H9 (cell line): ENCODE data around the gene RAB31. TPM values are rescaled to one million over a fixed set of nuclear protein-coding genes. Genes with fewer than 3 reads are reported as not detected.

ENCODE experiments used
- DNase-seq: peaks from one replicate; pipeline ENCODE4 v3.0.0-alpha.2; 2017
- H2AFZ ChIP-seq: one replicate; pipeline ENCODE4 v1.6.1; 2013; ENCODE audit warnings: mild to moderate bottlenecking, low read length, control low read depth, moderate library complexity
- H2AK5ac ChIP-seq: 2 replicates; pipeline ENCODE4 v1.6.1; 2013; ENCODE audit warnings: low read length, control low read depth, mixed read lengths; ENCODE audit not compliant: insufficient read length
- H2BK120ac ChIP-seq: one replicate; pipeline ENCODE4 v1.6.1; 2013; ENCODE audit warnings: low read depth, mild to moderate bottlenecking, low read length, control low read depth, inconsistent platforms; ENCODE audit not compliant: poor library complexity, severe bottlenecking
- H2BK12ac ChIP-seq: 2 replicates; pipeline ENCODE4 v1.6.1; 2013; ENCODE audit warnings: low read length, control low read depth, mixed read lengths, low read depth; ENCODE audit not compliant: insufficient read length
- H2BK15ac ChIP-seq: 2 replicates; pipeline ENCODE4 v1.6.1; 2013; ENCODE audit warnings: low read depth, low read length, control low read depth
- H2BK20ac ChIP-seq: one replicate; pipeline ENCODE4 v1.6.1; 2013; ENCODE audit warnings: low read depth, mild to moderate bottlenecking, low read length, control low read depth, inconsistent platforms; ENCODE audit not compliant: poor library complexity, severe bottlenecking
- H2BK5ac ChIP-seq: 2 replicates; pipeline ENCODE4 v1.6.1; 2013; ENCODE audit warnings: low read length, control low read depth, mixed read lengths; ENCODE audit not compliant: insufficient read length
- H3K14ac ChIP-seq: 2 replicates; pipeline ENCODE4 v1.6.1; 2013; ENCODE audit warnings: low read length, control low read depth; ENCODE audit not compliant: insufficient read depth
- H3K18ac ChIP-seq: 2 replicates; pipeline ENCODE4 v1.6.1; 2013; ENCODE audit warnings: low read depth, mild to moderate bottlenecking, mixed read lengths, low read length, control low read depth; ENCODE audit not compliant: insufficient read length
- H3K23ac ChIP-seq: 2 replicates; pipeline ENCODE4 v1.6.1; 2013; ENCODE audit warnings: low read length, control low read depth, mixed read lengths, low read depth; ENCODE audit not compliant: insufficient read length
- H3K23me2 ChIP-seq: 2 replicates; pipeline ENCODE4 v1.6.1; 2013; ENCODE audit warnings: low read depth, mild to moderate bottlenecking, mixed read lengths, low read length, control low read depth; ENCODE audit not compliant: insufficient read length, poor library complexity, severe bottlenecking
- H3K27ac ChIP-seq: 2 replicates; pipeline ENCODE4 v1.5.1; 2013; ENCODE audit warnings: low read length, control low read depth, mixed read lengths, low read depth; ENCODE audit not compliant: insufficient read length
- H3K27me3 ChIP-seq: 2 replicates; pipeline ENCODE4 v1.6.1; 2013; ENCODE audit warnings: low read length, control low read depth, inconsistent platforms; ENCODE audit not compliant: insufficient read depth
- H3K4ac ChIP-seq: 2 replicates; pipeline ENCODE4 v1.6.1; 2013; ENCODE audit warnings: low read depth, mild to moderate bottlenecking, control low read depth, inconsistent platforms, low read length, moderate library complexity
- H3K4me1 ChIP-seq: 2 replicates; pipeline ENCODE4 v1.6.1; 2013; ENCODE audit warnings: low read length, control low read depth, inconsistent platforms; ENCODE audit not compliant: insufficient read depth
- H3K4me2 ChIP-seq: 2 replicates; pipeline ENCODE4 v1.6.1; 2013; ENCODE audit warnings: low read length, control low read depth, mixed read lengths; ENCODE audit not compliant: insufficient read length, insufficient read depth
- H3K56ac ChIP-seq: 2 replicates; pipeline ENCODE4 v1.6.1; 2013; ENCODE audit warnings: low read depth, mild to moderate bottlenecking, mixed read lengths, low read length, control low read depth; ENCODE audit not compliant: insufficient read length
- H3K79me1 ChIP-seq: 2 replicates; pipeline ENCODE4 v1.6.1; 2013; ENCODE audit warnings: low read depth, mild to moderate bottlenecking, moderate library complexity, low read length, control low read depth, inconsistent platforms; ENCODE audit not compliant: insufficient read depth, poor library complexity, severe bottlenecking
- H3K79me2 ChIP-seq: 2 replicates; pipeline ENCODE4 v1.6.1; 2013; ENCODE audit warnings: low read length, control low read depth, inconsistent platforms; ENCODE audit not compliant: insufficient read depth
- H3K9ac ChIP-seq: 2 replicates; pipeline ENCODE4 v1.6.1; 2013; ENCODE audit warnings: low read length, control low read depth, mixed read lengths; ENCODE audit not compliant: insufficient read length; ENCODE audit errors: extremely low read depth
- H3K9me3 ChIP-seq: one replicate; pipeline ENCODE4 v1.6.1; 2013; ENCODE audit warnings: low read depth, low read length, inconsistent platforms; ENCODE audit not compliant: control insufficient read depth
- H3T11ph ChIP-seq: one replicate; pipeline ENCODE4 v1.6.1; 2013; ENCODE audit warnings: mild to moderate bottlenecking, low read length, control low read depth, inconsistent platforms
- H4K20me1 ChIP-seq: one replicate; pipeline ENCODE4 v1.6.1; 2013; ENCODE audit not compliant: control insufficient read depth, insufficient read length, insufficient read depth
- H4K5ac ChIP-seq: 2 replicates; pipeline ENCODE4 v1.6.1; 2013; ENCODE audit warnings: low read depth, mild to moderate bottlenecking, mixed read lengths, low read length, control low read depth; ENCODE audit not compliant: insufficient read length
- H4K8ac ChIP-seq: replicated peaks from 2 replicates; pipeline ENCODE4 v1.6.1; 2013; ENCODE audit warnings: low read length, control low read depth, mixed read lengths, low read depth; ENCODE audit not compliant: insufficient read length
- H4K91ac ChIP-seq: 2 replicates; pipeline ENCODE4 v1.6.1; 2013; ENCODE audit warnings: low read depth, mild to moderate bottlenecking, moderate library complexity, mixed read lengths, low read length, control low read depth; ENCODE audit not compliant: insufficient read length
- H3K27ac Mint-ChIP-seq, 3 experiments: 2 replicates in 2 of 3; 3 replicates in 1 of 3; pipeline ENCODE4 v1.8.0; 2020 to 2021; ENCODE audit warnings: mixed read lengths in 3 of 3, mild to moderate bottlenecking in 1 of 3, moderate library complexity in 1 of 3
- H3K27me3 Mint-ChIP-seq: 2 replicates; pipeline ENCODE4 v1.8.0; 2021; ENCODE audit warnings: low read depth, mild to moderate bottlenecking, moderate library complexity, mixed read lengths
- H3K36me3 Mint-ChIP-seq, 3 experiments: 2 replicates in 2 of 3; 3 replicates in 1 of 3; pipeline ENCODE4 v1.8.0; 2020 to 2021; ENCODE audit warnings: low read depth in 3 of 3, mixed read lengths in 3 of 3; ENCODE audit not compliant: insufficient read depth in 1 of 3
- H3K4me1 Mint-ChIP-seq, 2 experiments: 2 replicates each; pipeline ENCODE4 v1.8.0; 2020; ENCODE audit warnings: mixed read lengths in 2 of 2
- H3K4me3 Mint-ChIP-seq, 2 experiments: 2 replicates in 1 of 2; 3 replicates in 1 of 2; pipeline ENCODE4 v1.8.0; 2020 to 2021; ENCODE audit warnings: mild to moderate bottlenecking in 2 of 2, mixed read lengths in 2 of 2, moderate library complexity in 1 of 2
- H3K9me3 Mint-ChIP-seq, 2 experiments: 2 replicates in 1 of 2; 3 replicates in 1 of 2; pipeline ENCODE4 v1.8.0; 2020; ENCODE audit warnings: mild to moderate bottlenecking in 2 of 2, mixed read lengths in 2 of 2, moderate library complexity in 1 of 2
- WGBS: extraction: QIAGEN DNeasy Blood & Tissue Kit; methylation state at CpG from one replicate; pipeline ENCODE4 v1.1.7; 2013; ENCODE audit warnings: missing lambda C conversion rate, low lambda C conversion rate, mixed read lengths; ENCODE audit not compliant: insufficient read length; ENCODE audit errors: extremely low coverage; 5-methylcytosine and 5-hydroxymethylcytosine counted together
- total RNA-seq: library from RNA; stranded (reverse); gene quantifications from 2 replicates; pipeline ENCODE4 v1.2.1, GENCODE V29; 2021
- TF ChIP-seq, protein P1 (sequence below): fragments of 200-600 bp; sonication (generic); conservative IDR thresholded peaks from 3 replicates; pipeline ENCODE4 v1.8.0; 2021; ENCODE audit warnings: antibody characterized with exemption, mild to moderate bottlenecking

RAB31 gene
- total RNA-seq, 1 experiment from 2014 or later: 22.4 TPM

- Histone ChIP-seq H3K79me2 (no peaks in the 10 kb centered on the region), H4K5ac (no peak overlapping the region), H2BK5ac (no peak overlapping the region), H3K4me1 (peaks cover 9% of the 10 kb centered on the region; the same call in 1 of the 2 replicates), H4K8ac (no peak overlapping the region), H3K4me2 (peak overlapping the region; percentile 49), H3K23ac (no peak overlapping the region), H3T11ph (no peak overlapping the region), H3K79me1 (no peaks in the 10 kb centered on the region), H2AFZ (no peak overlapping the region), H3K27me3 (peaks cover 11% of the 10 kb centered on the region; the same call in 1 of the 2 replicates), H3K23me2 (peaks cover 9% of the 10 kb centered on the region), H3K4ac (no peak overlapping the region), H4K20me1 (no peaks in the 10 kb centered on the region), H2BK12ac (no peak overlapping the region), H3K18ac (no peak overlapping the region), H2BK20ac (no peak overlapping the region), H2AK5ac (no peak overlapping the region), H4K91ac (no peak overlapping the region), H3K27ac (no peak overlapping the region), H2BK15ac (no peak overlapping the region), H2BK120ac (no peak overlapping the region), H3K56ac (no peak overlapping the region), H3K9ac (no peak overlapping the region), H3K9me3 (no peaks in the 10 kb centered on the region), H3K14ac (0 out of 2 replicates have a peak overlapping the region, but pooled peaks have one; percentile 6)
- Mint-ChIP-seq H3K4me3 (peak overlapping the region; percentile 61 to 77), H3K36me3 (peaks cover 0 to 2% (median 0%) of the 10 kb centered on the region in 3 experiments; a peak in 2 of 7 replicates), H3K4me1 (peaks cover 35 to 42% of the 10 kb centered on the region in 2 experiments), H3K27me3 (peaks cover 54% of the 10 kb centered on the region), H3K27ac (no peak overlapping the region), H3K9me3 (no peaks in the 10 kb centered on the region)
- TF ChIP-seq, protein P1, sequence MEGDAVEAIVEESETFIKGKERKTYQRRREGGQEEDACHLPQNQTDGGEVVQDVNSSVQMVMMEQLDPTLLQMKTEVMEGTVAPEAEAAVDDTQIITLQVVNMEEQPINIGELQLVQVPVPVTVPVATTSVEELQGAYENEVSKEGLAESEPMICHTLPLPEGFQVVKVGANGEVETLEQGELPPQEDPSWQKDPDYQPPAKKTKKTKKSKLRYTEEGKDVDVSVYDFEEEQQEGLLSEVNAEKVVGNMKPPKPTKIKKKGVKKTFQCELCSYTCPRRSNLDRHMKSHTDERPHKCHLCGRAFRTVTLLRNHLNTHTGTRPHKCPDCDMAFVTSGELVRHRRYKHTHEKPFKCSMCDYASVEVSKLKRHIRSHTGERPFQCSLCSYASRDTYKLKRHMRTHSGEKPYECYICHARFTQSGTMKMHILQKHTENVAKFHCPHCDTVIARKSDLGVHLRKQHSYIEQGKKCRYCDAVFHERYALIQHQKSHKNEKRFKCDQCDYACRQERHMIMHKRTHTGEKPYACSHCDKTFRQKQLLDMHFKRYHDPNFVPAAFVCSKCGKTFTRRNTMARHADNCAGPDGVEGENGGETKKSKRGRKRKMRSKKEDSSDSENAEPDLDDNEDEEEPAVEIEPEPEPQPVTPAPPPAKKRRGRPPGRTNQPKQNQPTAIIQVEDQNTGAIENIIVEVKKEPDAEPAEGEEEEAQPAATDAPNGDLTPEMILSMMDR: no peak
- DNase-seq: no peak
- WGBS: no CpG with 5 or more reads among the region's 31 CpGs
Observed at GRCh38 chr18:9707381-9708056, 582 bp upstream of the RAB31 start.
